Endometrial microvascular endothelial cells (primary cell): ENCODE data around the gene NEURL1. TPM values are rescaled to one million over a fixed set of nuclear protein-coding genes. Genes with fewer than 3 reads are reported as not detected.

Experiments used
- in situ Hi-C: cut with HindIII; loops from 2 replicates; pipeline ENCODE4 v1.10.0; 2017; ENCODE audit warnings: low sequenced_read_pairs, low pct_unique_long_range_greater_than_20kb; ENCODE audit errors: inconsistent ontology term
- total RNA-seq: library from RNA; depleted of rRNA; stranded (reverse); fragments of >200 nt; gene quantifications from one replicate; pipeline ENCODE4 v1.2.3, GENCODE V29; 2015; ENCODE audit errors: inconsistent ontology term

The NEURL1 gene
- total RNA-seq, 1 donor from 2014 or later = not detected

DNA sequence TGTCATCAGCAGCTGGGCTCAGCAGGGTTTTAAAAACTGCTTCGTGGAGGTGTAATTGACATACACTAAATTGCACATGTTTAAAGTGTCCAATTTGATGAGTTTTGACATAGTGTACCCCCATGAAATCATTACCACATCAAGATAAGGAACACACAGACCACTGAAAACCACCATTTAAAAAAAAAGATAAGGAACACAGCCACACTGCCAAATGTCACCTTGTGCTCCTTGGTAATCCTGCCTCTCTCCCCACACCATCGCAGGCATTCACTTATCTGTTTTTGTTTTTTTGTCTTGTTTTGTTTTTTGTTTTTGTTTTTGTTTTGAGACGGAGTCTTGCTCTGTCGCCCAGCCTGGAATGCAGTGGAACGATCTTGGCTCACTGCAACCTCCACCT, 75.0 kb downstream of the NEURL1 start:
- in situ Hi-C loops = no loop called here

DNA sequence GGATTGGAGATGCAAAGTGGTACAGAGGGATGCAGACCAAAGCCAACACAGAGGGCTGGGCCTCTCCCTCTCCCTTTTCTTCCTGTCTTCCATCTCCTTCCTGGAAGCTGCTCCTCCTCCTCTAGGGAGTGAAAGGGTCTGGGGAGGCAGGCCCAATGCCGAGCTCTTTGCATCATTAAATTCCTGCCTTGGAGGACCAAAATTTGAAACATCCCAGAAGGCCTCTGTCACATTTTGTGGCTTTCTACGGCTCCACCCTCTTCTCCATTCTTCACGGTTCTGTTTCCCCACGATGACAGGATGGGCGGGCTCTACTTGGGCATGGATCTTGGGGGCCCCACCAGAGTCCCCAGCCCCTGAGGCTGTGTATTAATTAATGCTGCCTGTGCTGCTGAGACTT, 76.4 kb downstream of the NEURL1 start:
- in situ Hi-C loops = no loop called here

DNA sequence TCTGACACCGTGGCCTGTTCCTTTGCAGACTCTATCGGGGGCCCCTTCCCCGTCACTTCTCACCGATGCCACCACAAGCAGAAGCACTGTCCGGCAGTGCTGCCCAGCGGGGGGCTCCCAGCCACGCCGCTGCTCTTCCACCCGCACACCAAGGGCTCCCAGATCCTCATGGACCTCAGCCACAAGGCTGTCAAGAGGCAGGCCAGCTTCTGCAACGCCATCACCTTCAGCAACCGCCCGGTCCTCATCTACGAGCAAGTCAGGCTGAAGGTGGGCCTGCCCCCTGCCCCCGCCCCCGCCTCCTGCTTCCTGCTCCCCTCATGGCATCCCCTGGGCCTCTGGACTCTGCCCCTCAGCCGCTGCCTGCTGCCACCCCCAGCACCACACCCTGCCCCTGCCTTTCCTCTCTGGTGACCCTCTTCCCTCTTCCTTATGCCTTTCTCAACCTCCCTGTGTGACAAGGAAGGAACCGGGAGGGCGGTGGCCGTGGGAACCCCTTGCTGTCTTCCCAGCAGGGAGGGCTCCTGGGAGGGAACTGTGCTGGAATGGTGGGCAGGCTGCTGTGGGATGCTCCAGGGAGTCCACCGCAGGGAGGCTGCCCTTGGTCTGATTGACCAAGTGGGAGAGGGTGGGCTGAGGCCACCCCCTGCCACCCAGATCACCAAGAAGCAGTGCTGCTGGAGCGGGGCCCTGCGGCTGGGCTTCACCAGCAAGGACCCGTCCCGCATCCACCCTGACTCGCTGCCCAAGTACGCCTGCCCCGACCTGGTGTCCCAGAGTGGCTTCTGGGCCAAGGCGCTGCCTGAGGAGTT, 77.5 kb downstream of the NEURL1 start:
- in situ Hi-C loops = no loop called here

DNA sequence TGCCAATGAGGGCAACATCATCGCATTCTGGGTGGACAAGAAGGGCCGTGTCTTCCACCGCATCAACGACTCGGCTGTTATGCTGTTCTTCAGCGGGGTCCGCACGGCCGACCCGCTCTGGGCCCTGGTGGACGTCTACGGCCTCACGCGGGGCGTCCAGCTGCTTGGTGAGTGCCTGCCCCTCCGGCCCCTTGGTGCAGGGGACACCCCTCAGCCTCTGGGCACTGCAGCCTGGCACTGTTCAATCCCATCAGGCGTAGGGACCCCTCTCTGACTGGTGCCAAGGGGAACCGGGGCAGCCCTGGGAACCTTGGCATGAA, 78.1 kb downstream of the NEURL1 start:
- in situ Hi-C loops = no loop called here

DNA sequence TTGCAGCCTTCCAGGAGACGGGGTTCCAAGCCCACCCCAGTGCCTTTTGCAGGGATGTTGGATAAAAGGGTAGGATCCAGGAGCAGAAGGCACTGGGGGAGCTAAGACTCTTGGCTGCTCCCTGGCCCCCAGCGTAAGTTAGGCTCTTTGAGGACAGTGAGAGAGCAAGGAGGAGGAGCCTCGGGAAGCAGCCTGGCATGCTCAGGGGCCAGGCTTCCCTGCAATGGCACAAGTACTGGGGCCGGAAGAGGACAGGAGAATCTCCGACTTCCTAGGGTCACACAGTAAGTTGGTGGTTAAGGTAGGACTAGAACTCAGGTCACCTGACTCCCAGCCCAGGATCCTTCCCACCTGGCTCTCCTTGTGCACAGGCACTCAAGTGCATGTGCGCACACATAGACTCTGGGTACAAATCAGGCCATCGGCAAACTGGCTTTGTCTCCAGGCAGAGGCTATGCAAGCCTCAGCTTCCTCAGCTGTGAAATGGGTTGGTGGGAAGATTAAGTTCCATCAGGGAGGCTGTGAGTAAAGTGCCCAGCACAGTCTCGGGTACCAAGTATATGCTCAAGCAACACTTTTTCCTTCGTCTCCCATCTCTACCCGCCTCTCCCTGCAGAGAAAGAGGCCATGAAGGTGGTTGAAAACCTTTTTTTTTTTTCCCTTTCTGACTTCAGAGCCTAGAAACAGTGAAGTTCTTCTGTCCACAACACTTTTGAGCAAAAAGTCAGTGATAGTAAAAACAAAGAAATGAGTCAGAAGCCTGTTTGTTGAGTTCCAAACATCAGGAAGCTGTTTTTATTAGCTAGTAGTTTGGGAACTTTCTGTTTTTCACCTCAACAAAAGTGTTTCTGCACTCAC, 79.1 kb downstream of the NEURL1 start:
- in situ Hi-C loops = no loop called here

DNA sequence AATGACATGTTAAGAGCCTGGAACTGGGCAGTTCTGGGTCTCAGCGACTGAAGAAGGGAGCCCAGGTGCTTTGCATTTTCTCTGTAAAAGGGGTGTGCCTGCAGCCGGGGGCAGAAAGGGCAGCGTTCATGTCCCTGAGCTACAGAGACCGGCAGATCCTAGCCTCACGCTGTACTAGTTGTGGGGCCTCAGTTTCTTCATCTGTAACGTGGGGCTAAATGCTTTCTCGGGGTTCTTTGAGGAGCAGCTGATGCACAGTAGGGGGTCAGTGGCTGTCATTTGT, 79.6 kb downstream of the NEURL1 start:
- in situ Hi-C loops = no loop called here

DNA sequence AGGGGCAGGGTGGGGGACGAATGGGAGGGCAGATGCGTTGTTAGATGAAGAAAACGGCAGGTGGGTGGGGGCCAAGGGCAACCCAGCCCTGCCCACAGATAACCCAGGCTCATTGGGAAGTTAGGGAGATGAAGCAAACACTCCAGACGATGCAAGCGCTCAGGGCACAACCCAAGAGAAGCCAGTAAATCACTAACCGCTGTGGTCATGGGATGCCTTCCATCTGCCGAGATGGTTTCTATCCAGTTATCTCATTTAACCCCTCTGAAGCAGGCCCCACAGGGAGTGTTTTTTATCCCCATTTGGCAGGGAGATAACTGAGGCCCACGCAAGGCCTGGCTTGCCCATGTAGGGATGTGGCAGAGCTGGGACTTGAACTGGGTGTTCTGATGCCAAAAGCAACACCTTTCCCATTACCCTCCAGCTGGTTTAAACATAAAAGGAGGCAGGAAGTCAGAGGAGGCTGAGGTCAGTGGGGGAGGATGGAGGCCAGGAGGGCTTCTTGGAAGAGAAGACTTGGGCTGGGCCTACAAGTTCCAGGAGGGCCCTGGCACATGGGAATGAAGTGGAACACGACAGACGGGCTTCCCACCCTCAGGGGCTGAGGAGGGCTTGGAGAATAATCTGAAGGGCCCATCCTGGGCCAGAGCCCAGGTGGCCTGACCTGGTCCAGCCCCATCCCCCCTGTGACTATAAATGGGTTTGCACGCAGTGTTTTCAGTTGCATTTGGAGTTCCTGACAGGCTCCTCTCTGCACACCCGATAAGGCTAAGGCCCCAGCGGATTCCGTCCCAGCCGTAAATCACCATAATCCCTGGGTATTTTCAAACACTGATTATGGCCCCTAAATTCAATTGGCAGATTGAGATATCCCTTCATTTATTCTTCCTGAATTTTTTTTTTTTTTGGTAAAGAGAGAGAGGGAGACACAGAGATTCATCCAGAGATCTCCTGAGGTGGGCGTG, 80.9 kb downstream of the NEURL1 start:
- in situ Hi-C loops = no loop called here

DNA sequence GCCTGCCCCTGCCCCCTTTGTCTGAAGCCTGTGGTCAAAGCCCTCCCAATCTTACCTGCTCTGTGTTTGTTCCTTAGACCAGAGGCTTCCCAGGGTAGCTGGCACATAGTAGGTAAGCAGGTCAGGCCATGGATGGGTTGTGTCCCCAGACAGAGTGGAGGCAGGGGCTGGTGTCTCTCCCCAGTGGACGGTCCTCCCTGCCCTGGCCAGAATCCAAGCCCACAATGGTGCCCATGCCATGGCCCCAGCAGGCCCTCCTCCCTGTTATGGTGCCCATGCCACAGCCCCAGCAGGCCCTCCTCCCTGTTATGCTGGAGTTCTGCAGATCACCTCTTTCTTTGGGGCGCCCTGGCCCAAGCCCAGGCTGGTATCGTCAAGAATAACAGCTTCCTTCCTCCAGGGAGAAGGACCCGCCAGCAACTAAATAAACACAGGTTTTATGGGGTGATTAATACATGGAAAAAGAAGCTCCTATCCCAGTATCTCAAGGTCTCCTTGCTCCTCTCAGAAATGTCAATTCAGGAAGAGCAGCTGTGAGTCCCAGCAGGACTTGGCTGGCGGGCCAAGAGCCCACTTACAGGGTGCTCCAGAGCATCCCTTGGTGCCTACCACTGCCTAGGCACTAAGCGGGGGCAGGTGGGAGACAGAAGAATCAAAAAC, 82.0 kb downstream of the NEURL1 start:
- in situ Hi-C loops = no loop called here

DNA sequence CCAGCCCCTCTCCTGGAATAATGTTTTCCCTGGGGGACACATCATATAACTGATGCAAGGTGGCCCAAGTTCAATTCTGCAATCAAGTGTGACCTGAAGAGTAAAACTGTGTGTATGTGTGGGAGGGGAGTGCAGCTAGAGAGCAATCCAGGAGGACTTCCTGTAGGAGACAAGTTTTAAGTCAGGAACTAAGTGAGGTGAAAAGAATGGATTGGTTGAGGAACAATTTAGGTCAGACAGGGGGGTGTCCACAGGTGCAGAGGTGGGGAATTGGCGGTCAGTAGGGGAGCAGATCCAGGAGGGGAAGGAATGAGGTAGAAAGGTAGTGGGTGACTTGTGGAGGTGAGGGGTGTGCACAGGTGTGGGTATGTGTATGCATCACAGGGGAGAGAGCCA, 82.6 kb downstream of the NEURL1 start:
- in situ Hi-C loops = no loop called here

DNA sequence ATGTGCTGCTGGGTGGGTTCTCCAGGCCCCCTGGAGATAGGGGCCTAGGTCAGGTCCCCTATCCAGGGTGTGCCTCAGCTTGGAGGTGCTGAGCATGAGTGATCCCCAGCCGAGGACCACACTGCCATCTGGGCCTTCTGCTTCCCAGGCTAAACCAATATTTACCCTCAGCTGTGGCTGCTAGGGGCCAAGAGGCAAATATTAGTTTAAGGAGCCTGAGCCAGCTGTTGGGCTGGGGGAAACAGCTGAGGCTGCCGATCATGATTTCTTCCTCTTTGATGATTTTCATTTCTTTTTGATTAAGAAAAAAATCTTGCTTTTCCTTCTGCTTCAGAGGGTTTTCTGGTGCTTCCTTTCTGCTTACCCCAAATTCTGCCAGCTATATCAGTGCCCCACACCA, 83.4 kb downstream of the NEURL1 start:
- in situ Hi-C loops = no loop called here

DNA sequence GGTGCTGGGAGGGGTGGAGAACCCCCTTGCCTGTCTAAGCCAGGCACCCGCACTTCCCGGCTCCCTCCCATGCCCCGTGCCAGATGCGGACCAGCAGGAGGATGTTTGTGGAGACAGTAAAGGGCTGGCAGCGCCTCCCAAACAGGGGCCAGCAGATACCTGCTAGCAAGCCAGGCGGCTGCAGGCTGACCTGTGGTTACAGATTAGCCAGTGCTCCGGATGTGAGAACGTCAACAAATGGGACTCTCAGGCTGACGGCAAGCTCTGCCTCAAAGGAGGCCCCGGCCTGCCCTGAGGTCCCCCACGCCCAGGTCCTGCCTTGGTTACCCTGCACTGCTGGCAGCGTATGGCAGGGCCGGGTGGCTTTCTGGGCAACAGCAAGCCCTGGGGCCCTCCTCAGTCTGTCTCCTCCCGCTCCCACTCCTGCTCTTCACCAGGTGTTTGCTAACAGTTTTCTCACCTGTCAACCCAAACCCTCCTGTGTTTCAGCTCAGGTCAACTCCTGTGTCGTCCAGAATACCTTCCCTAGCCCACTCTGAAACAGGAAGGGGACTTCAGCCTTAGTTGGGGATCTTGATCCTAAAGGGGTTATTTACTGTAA, 85.4 kb downstream of the NEURL1 start:
- in situ Hi-C loops = no loop called here

DNA sequence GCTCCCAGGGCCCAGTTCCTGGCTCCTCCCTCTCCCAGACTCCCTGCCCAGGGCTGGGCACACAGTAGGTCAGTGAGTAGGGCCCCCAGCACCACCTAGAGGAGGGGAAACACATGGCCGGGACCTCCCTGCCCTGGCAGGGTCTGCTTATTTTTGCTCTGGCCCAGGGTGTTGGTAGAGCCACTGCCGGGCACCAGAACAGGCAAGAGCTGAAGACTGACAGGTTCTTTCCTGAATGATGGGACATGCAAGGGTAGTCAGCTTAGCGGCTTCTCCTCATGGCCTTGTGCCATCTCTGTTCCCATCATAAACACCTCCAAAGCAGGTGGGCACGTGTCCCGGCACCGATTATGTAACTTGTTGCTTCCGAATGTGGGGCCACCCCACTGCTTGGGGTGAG, 86.5 kb downstream of the NEURL1 start:
- in situ Hi-C loops = no loop called here

DNA sequence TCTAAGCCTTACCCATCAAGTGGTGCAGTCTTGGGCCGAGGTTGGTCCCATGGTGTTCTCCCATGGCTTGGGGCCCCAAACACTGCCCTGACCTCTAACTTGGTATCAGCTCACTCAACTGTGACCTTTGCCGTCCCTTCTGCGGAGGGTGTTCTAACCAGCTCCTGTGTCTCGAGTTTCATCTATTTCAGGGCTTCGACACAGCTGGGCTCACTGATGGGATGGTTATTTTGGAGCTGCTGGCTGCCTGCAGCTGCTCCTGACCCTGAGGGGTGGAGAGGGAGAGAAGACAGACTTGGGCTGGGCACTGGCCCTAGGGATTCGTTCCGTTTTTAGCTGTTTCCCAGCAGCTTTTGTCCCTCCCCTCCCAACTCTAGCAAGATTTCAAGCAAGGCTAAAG, 86.9 kb downstream of the NEURL1 start:
- in situ Hi-C loops = no loop called here

DNA sequence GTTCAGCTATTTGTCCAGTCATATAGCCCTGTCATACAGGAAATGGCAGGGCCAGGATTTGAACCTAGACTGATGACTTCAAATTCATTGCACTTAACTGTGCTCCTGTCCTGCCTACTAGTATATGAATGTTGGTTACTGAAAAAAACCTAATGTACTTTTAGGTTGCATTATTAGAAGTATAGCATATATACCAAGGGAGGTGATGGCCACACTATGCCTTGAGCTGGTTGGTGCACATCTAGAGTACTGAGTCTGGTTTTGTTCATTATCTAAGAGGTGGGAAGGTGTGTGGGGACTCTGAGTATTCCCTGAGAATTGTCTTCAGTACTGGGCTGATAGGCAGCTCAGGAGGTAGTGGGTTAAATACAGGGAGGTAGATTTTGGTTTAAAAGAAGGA, 88.0 kb downstream of the NEURL1 start:
- in situ Hi-C loops = no loop called here

DNA sequence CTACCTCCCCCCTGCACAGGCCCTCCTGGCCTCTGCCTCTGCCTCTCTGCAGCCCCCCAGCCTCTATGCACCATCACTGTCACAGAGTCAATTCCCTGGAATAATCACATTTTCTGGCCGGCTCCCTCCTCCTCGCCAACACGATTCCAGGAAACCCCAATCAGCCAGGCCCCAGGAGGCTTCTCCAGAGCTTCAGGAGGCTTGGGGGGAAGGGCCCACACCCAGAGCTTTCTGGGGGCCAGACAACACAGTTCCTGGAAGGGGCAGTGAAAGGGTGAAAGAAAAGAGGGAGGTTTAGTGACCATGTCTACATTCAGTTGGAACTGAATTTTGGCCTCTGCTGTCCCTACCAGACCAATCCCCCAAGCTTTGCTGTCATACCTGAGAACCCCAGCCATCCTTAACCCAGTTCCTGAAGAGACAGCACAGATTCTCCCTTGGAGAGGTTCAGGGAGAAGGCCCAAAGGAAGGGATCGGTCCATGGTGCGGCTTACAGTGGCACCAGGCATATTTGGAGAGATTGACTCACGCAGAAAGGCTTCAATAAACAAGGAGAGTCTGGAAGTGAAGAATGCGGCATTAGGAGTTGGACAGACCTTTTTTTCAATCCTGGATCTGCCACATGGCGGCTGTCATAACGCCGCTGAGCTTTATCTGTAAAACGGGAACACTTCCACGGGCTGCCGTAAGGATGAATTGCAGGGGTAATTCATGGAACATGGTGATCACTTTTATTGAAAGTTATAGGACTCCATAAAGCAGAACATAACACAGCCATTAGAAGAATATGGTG, 89.0 kb downstream of the NEURL1 start:
- in situ Hi-C loops = no loop called here

DNA sequence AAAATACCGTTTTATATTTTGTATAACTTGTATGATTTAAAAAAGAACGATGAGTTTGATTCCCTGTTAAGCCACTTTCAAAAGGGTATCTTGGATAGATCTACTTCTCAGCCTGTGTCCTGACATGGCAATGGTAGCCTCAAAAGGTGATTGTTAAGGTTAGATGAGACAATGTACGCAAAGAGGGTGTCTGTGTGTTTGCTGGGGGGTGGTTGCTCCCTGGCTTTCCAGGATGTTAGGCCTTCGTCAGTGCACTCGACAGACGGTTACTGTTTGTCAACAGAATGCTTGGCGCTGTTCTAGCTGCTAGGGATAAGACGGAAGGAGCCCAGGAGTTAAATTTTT, 90.3 kb downstream of the NEURL1 start:
- in situ Hi-C loops = no loop called here

DNA sequence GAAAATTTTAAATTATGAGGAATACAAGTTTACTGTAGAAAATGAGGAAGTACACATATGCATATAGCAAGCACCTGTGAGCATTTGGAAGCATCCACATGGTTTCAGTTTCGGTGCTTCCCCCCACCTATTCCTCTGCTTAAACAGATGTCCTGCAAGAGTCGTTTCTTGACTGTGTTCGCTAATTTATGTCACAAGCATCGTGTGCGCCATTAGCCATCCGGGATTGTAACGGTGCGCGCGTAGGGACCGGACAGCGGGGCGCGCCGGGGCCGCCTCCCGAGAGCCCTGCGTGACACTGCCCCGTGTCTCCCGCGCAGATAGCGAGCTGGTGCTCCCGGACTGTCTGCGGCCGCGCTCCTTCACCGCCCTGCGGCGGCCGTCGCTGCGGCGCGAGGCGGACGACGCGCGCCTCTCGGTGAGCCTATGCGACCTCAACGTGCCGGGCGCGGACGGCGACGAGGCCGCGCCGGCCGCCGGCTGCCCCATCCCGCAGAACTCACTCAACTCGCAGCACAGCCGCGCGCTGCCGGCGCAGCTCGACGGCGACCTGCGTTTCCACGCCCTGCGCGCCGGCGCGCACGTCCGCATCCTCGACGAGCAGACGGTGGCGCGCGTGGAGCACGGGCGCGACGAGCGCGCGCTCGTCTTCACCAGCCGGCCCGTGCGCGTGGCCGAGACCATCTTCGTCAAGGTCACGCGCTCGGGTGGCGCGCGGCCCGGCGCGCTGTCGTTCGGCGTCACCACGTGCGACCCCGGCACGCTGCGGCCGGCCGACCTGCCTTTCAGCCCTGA, 90.9 kb downstream of the NEURL1 start:
- in situ Hi-C loops = no loop called here
